DOHH2 (cell line): Measurements from ENCODE around the gene SBF1.

Source experiments
- EZH2phosphoT487 ChIP-seq: fragments of 200-600 bp; sonication (generic); IDR thresholded peaks from 2 replicates; pipeline ENCODE4 v1.6.1; 2017; ENCODE audit warnings: borderline replicate concordance, mild to moderate bottlenecking, antibody characterized with exemption, low read length, moderate library complexity, mixed read lengths
- TF ChIP-seq, protein P1 (sequence below): fragments of 200-600 bp; sonication (generic); IDR thresholded peaks from one replicate; pipeline ENCODE4 v1.5.1; 2014; ENCODE audit warnings: antibody characterized with exemption, mild to moderate bottlenecking, low read depth, low read length; ENCODE audit not compliant: poor library complexity, severe bottlenecking

DNA sequence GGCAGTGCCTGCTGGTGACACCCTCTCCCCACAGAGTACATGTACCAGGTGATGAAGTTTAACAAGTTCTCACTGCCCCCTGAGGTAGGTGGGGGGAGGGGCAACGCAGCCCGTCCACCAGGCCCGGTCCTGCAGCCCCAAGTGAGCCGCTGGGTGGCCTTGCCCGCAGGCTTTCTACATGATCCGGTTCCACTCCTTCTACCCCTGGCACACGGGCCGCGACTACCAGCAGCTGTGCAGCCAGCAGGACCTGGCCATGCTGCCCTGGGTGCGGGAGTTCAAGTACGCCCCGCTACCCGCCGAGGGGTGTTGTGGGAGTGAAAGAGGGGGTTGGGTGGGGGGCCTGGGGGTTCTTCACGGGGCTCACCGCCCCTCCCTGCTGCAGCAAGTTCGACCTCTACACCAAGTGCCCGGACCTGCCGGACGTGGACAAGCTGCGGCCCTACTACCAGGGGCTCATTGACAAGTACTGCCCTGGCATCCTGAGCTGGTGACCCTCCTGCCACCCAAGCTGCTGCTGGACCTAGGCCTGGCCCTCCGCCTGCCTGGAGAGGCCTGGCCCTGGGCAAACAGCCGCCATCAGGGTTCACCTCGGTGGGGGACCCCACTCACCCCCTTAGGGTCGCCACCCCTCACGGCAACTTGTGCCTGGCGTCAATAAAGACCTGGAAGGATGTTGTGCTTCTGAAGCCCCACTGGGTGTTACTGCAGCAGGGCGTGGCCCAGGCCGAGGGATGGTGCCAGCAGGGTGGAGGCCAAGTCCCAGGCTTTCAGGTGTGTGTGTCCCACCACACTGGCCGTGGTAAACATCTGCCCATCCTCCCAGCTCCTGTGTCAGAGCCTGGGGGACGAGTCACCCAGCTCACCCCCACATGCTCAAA is 14.8 kb upstream of the SBF1 start:
- TF ChIP-seq, protein P1, sequence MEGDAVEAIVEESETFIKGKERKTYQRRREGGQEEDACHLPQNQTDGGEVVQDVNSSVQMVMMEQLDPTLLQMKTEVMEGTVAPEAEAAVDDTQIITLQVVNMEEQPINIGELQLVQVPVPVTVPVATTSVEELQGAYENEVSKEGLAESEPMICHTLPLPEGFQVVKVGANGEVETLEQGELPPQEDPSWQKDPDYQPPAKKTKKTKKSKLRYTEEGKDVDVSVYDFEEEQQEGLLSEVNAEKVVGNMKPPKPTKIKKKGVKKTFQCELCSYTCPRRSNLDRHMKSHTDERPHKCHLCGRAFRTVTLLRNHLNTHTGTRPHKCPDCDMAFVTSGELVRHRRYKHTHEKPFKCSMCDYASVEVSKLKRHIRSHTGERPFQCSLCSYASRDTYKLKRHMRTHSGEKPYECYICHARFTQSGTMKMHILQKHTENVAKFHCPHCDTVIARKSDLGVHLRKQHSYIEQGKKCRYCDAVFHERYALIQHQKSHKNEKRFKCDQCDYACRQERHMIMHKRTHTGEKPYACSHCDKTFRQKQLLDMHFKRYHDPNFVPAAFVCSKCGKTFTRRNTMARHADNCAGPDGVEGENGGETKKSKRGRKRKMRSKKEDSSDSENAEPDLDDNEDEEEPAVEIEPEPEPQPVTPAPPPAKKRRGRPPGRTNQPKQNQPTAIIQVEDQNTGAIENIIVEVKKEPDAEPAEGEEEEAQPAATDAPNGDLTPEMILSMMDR, result no peak
- no peak for TF ChIP-seq EZH2phosphoT487
